Fibroblast of lung (primary cell): ENCODE results near the gene SRGAP2B.
"Not testable (repeated sequence)": the region's sequence is repeated elsewhere in the genome, so short reads cannot be mapped to it uniquely, and the experiment has no call there.

Experiments used
- CTCF ChIP-seq, 2 donors: IDR thresholded peaks in 1 of 2; conservative IDR thresholded peaks in 1 of 2; 1 replicate in 1 of 2; 2 replicates in 1 of 2; pipeline ENCODE4 v1.5.1; 2011 to 2012; ENCODE audit warnings: low read length in 2 of 2, control low read depth in 1 of 2, inconsistent platforms in 1 of 2, low read depth in 1 of 2, mild to moderate bottlenecking in 1 of 2
- EZH2 ChIP-seq: IDR thresholded peaks from 2 replicates; pipeline ENCODE4 v1.5.1; 2012; ENCODE audit warnings: low read length, control low read depth, mild to moderate bottlenecking; ENCODE audit errors: missing control alignments

GRCh38 chr1:145063941-145064648, 31.0 kb downstream of the SRGAP2B start:
- not testable (repeated sequence) for TF ChIP-seq CTCF (conservative IDR thresholded peaks at IDR 0.05 in 1 of 2, IDR thresholded peaks at IDR 0.05 in 1 of 2; ENCODE audit: low read depth in 1 of 2, low read length in 2 of 2); EZH2
